Chondrocyte (in vitro differentiated cells): Measurements from ENCODE around the gene KIF21A. TPM values are rescaled to one million over a fixed set of nuclear protein-coding genes. Genes with fewer than 3 reads are reported as not detected.

Experiments used
- DNase-seq: peaks from one replicate; pipeline ENCODE4 v3.0.0; 2021; ENCODE audit warnings: mixed read lengths, low spot score
- H3K27ac Mint-ChIP-seq: one replicate; pipeline ENCODE4 v1.8.0; 2021; ENCODE audit warnings: mild to moderate bottlenecking, moderate library complexity, mixed read lengths; ENCODE audit not compliant: unreplicated experiment
- H3K27me3 Mint-ChIP-seq: 2 replicates; pipeline ENCODE4 v1.8.0; 2021; ENCODE audit warnings: low read depth, mixed read lengths
- H3K36me3 Mint-ChIP-seq: 2 replicates; pipeline ENCODE4 v1.8.0; 2021; ENCODE audit warnings: low read depth, mixed read lengths
- H3K4me1 Mint-ChIP-seq: 2 replicates; pipeline ENCODE4 v1.8.0; 2021; ENCODE audit warnings: low read depth, mild to moderate bottlenecking, mixed read lengths
- H3K4me3 Mint-ChIP-seq: one replicate; pipeline ENCODE4 v1.8.0; 2021; ENCODE audit warnings: mild to moderate bottlenecking, moderate library complexity, mixed read lengths; ENCODE audit not compliant: unreplicated experiment
- H3K9me3 Mint-ChIP-seq: 2 replicates; pipeline ENCODE4 v1.8.0; 2021; ENCODE audit warnings: low read depth, mixed read lengths
- total RNA-seq: library from RNA; stranded (reverse); gene quantifications from 3 replicates; pipeline ENCODE4 v1.2.1, GENCODE V29; 2021
- TF ChIP-seq, protein P1 (sequence below): fragments of 200-600 bp; sonication (generic); IDR thresholded peaks from 2 replicates; pipeline ENCODE4 v1.5.0; 2021; ENCODE audit warnings: antibody characterized with exemption, mild to moderate bottlenecking, moderate library complexity

KIF21A gene
- total RNA-seq, 1 donor from 2014 or later: 9.4 TPM

- TF ChIP-seq, protein P1, sequence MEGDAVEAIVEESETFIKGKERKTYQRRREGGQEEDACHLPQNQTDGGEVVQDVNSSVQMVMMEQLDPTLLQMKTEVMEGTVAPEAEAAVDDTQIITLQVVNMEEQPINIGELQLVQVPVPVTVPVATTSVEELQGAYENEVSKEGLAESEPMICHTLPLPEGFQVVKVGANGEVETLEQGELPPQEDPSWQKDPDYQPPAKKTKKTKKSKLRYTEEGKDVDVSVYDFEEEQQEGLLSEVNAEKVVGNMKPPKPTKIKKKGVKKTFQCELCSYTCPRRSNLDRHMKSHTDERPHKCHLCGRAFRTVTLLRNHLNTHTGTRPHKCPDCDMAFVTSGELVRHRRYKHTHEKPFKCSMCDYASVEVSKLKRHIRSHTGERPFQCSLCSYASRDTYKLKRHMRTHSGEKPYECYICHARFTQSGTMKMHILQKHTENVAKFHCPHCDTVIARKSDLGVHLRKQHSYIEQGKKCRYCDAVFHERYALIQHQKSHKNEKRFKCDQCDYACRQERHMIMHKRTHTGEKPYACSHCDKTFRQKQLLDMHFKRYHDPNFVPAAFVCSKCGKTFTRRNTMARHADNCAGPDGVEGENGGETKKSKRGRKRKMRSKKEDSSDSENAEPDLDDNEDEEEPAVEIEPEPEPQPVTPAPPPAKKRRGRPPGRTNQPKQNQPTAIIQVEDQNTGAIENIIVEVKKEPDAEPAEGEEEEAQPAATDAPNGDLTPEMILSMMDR: no peak
- H3K9me3 Mint-ChIP-seq: no peaks in the 10 kb centered on the region
- H3K36me3 Mint-ChIP-seq: peaks cover 10% of the 10 kb centered on the region
- H3K4me1 Mint-ChIP-seq: peaks cover 9% of the 10 kb centered on the region
- no peak for DNase-seq
- no peaks in the 10 kb centered on the region for H3K27me3 Mint-ChIP-seq
- H3K27ac Mint-ChIP-seq: no peak overlapping the region
- H3K4me3 Mint-ChIP-seq: no peak overlapping the region
Measured at GRCh38 chr12:39329018-39329417, 113.9 kb downstream of the KIF21A start.

DNA sequence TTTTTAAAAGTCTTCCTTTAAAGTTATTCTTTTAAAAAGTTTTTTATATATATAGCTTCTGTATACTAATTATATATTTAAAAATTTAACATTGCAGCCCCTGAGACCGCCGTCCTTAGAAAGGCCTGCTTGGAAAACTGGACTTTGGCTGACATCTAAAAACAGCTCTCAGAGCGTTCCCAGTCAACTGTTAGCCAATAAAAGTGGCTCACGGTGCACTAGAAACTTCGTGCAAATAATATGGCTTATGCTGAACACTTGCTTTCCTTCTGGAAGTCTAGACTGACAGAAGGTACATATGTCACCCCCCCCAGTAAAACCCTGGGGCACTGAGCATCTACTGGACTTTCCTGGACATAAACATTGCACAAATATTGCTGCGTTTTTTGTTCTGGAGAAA lies 115.0 kb downstream of the KIF21A start:
- Mint-ChIP-seq H3K9me3 (no peaks in the 10 kb centered on the region), H3K27ac (no peak overlapping the region), H3K27me3 (no peaks in the 10 kb centered on the region), H3K4me1 (peaks cover 9% of the 10 kb centered on the region), H3K4me3 (no peak overlapping the region), H3K36me3 (peaks cover 10% of the 10 kb centered on the region)
- TF ChIP-seq, protein P1: no peak
- DNase-seq: no peak

GRCh38 chr12:39327510-39327909 lies 115.4 kb downstream of the KIF21A start:
- Mint-ChIP-seq H3K4me3 (no peak overlapping the region), H3K27me3 (no peaks in the 10 kb centered on the region), H3K4me1 (peaks cover 9% of the 10 kb centered on the region), H3K9me3 (no peaks in the 10 kb centered on the region), H3K27ac (no peak overlapping the region), H3K36me3 (peaks cover 10% of the 10 kb centered on the region)
- DNase-seq: no peak
- TF ChIP-seq, protein P1: no peak

- Mint-ChIP-seq H3K27ac (no peak overlapping the region), H3K4me1 (no peaks in the 10 kb centered on the region), H3K27me3 (no peaks in the 10 kb centered on the region), H3K9me3 (no peaks in the 10 kb centered on the region), H3K4me3 (no peak overlapping the region), H3K36me3 (no peaks in the 10 kb centered on the region)
- TF ChIP-seq, protein P1: no peak
- no peak for DNase-seq
Measured at GRCh38 chr12:39319180-39319579, 123.7 kb downstream of the KIF21A start.

GRCh38 chr12:39314547-39314946 lies 128.4 kb downstream of the KIF21A start:
- peaks cover 5% of the 10 kb centered on the region for H3K9me3 Mint-ChIP-seq
- no peak overlapping the region for H3K27ac Mint-ChIP-seq
- H3K4me3 Mint-ChIP-seq: no peak overlapping the region
- H3K4me1 Mint-ChIP-seq: peaks cover under 1% of the 10 kb centered on the region
- TF ChIP-seq, protein P1: no peak
- no peaks in the 10 kb centered on the region for H3K36me3 Mint-ChIP-seq
- no peak for DNase-seq
- H3K27me3 Mint-ChIP-seq: no peaks in the 10 kb centered on the region
